ENCODE measurements around the gene BAK1.
"Not testable (repeated sequence)": the region's sequence is repeated elsewhere in the genome, so short reads cannot be mapped to it uniquely, and the experiment has no call there.

- TF ChIP-seq CTCF (IDR thresholded peaks at IDR 0.05; ENCODE audit: insufficient read depth, low read depth, low read length); EZH2 (IDR thresholded peaks at IDR 0.05; ENCODE audit: insufficient read depth, low read length): not testable (repeated sequence)
These were observed 27.2 kb downstream of the BAK1 start for GRCh38 chr6:33552883-33553282.
